Measurements from ENCODE around the gene TYW5.

Gene TYW5

GRCh38 chr2:199982126-199982843 is 27.0 kb upstream of the TYW5 start:
- Histone ChIP-seq H4K91ac (ENCODE audit: low read depth, low read length, poor library complexity) (no peak overlapping the region), H3K4ac (ENCODE audit: low read length) (no peak overlapping the region), H3K79me1 (ENCODE audit: low read depth, low read length) (no peaks in the 10 kb centered on the region), H3K14ac (ENCODE audit: low read length) (no peak overlapping the region), H2BK12ac (ENCODE audit: low read length) (no peak overlapping the region), H3K36me3 (replicated peaks in 1 of 2; ENCODE audit: control insufficient read depth in 2 of 2, insufficient read depth in 2 of 2, low read length in 2 of 2) (no peaks in the 10 kb centered on the region), H4K8ac (ENCODE audit: low read depth, low read length) (no peak overlapping the region), H2BK5ac (ENCODE audit: low read length) (no peak overlapping the region), H2BK15ac (ENCODE audit: low read length) (no peak overlapping the region), H3K4me2 (ENCODE audit: insufficient read depth, low read length, poor library complexity, severe bottlenecking) (no peak overlapping the region), H3K4me3 (ENCODE audit: low read length in 2 of 2) (no peak overlapping the region), H2AFZ (ENCODE audit: low read length) (peak overlapping the region; percentile 74), H3K4me1 (ENCODE audit: control insufficient read depth in 2 of 2, insufficient read depth in 1 of 2, low read depth in 1 of 2, low read length in 2 of 2) (peaks cover 5 to 12% of the 10 kb centered on the region in 2 donors), H3K9ac (ENCODE audit: low read depth, low read length, poor library complexity) (no peak overlapping the region), H3K27ac (replicated peaks; ENCODE audit: low read length) (no peak overlapping the region), H3K23ac (ENCODE audit: low read depth, low read length, poor library complexity) (no peak overlapping the region), H2AK5ac (ENCODE audit: low read depth, low read length) (no peak overlapping the region), H3K9me3 (replicated peaks in 1 of 2; ENCODE audit: control insufficient read depth in 2 of 2, insufficient read depth in 1 of 2, low read depth in 1 of 2, low read length in 2 of 2) (no peaks in the 10 kb centered on the region), H2BK120ac (ENCODE audit: low read depth, low read length) (no peak overlapping the region), H3K27me3 (ENCODE audit: control insufficient read depth in 3 of 3, insufficient read depth in 3 of 3, low read depth in 1 of 3, low read length in 3 of 3) (no peaks in the 10 kb centered on the region), H3K18ac (ENCODE audit: low read length) (no peak overlapping the region)
- no peak for DNase-seq (ENCODE audit: low spot score)
- WGBS, 2 donors (ENCODE audit: extremely low coverage in 2 of 2, insufficient read length in 2 of 2, insufficient replicate concordance in 1 of 2) = no CpG with 5 or more reads among the region's 5 CpGs

GRCh38 chr2:199979832-199980628 is 24.7 kb upstream of the TYW5 start:
- H2BK5ac ChIP-seq (ENCODE audit: low read length) = no peak overlapping the region
- H2AFZ ChIP-seq (ENCODE audit: low read length) = peak overlapping the region; percentile 48
- H2AK5ac ChIP-seq (ENCODE audit: low read depth, low read length) = no peak overlapping the region
- H2BK15ac ChIP-seq (ENCODE audit: low read length) = no peak overlapping the region
- H2BK120ac ChIP-seq (ENCODE audit: low read depth, low read length) = no peak overlapping the region
- peaks cover 5 to 10% of the 10 kb centered on the region in 2 donors for H3K4me1 ChIP-seq (ENCODE audit: control insufficient read depth in 2 of 2, insufficient read depth in 1 of 2, low read depth in 1 of 2, low read length in 2 of 2)
- H3K9ac ChIP-seq (ENCODE audit: low read depth, low read length, poor library complexity) = no peak overlapping the region
- peak overlapping the region; percentile 61 for H3K18ac ChIP-seq (ENCODE audit: low read length)
- H3K27me3 ChIP-seq (ENCODE audit: control insufficient read depth in 3 of 3, insufficient read depth in 3 of 3, low read depth in 1 of 3, low read length in 3 of 3) = no peaks in the 10 kb centered on the region
- H3K9me3 ChIP-seq (replicated peaks in 1 of 2; ENCODE audit: control insufficient read depth in 2 of 2, insufficient read depth in 1 of 2, low read depth in 1 of 2, low read length in 2 of 2) = no peaks in the 10 kb centered on the region
- no peak overlapping the region for H3K23ac ChIP-seq (ENCODE audit: low read depth, low read length, poor library complexity)
- H3K27ac ChIP-seq (replicated peaks; ENCODE audit: low read length) = no peak overlapping the region
- H4K8ac ChIP-seq (ENCODE audit: low read depth, low read length) = no peak overlapping the region
- no peak overlapping the region for H4K91ac ChIP-seq (ENCODE audit: low read depth, low read length, poor library complexity)
- H3K79me1 ChIP-seq (ENCODE audit: low read depth, low read length) = no peaks in the 10 kb centered on the region
- WGBS, 2 donors (ENCODE audit: extremely low coverage in 2 of 2, insufficient read length in 2 of 2, insufficient replicate concordance in 1 of 2) = no CpG with 5 or more reads among the region's 12 CpGs
- no peaks in the 10 kb centered on the region for H3K36me3 ChIP-seq (replicated peaks in 1 of 2; ENCODE audit: control insufficient read depth in 2 of 2, insufficient read depth in 2 of 2, low read length in 2 of 2)
- peak overlapping the region; percentile 44 for H3K4me2 ChIP-seq (ENCODE audit: insufficient read depth, low read length, poor library complexity, severe bottlenecking)
- DNase-seq (ENCODE audit: low spot score) = peak; percentile 85
- no peak overlapping the region for H2BK12ac ChIP-seq (ENCODE audit: low read length)
- no peak overlapping the region for H3K14ac ChIP-seq (ENCODE audit: low read length)
- H3K4me3 ChIP-seq (ENCODE audit: low read length in 2 of 2) = peak overlapping the region in 1 of 2 donors; percentile 7
- H3K4ac ChIP-seq (ENCODE audit: low read length) = no peak overlapping the region

- Histone ChIP-seq H3K4me1 (ENCODE audit: control insufficient read depth in 2 of 2, insufficient read depth in 1 of 2, low read depth in 1 of 2, low read length in 2 of 2) (peaks cover 5 to 10% of the 10 kb centered on the region in 2 donors), H2BK15ac (ENCODE audit: low read length) (no peak overlapping the region), H3K9ac (ENCODE audit: low read depth, low read length, poor library complexity) (no peak overlapping the region), H2AFZ (ENCODE audit: low read length) (peak overlapping the region; percentile 48), H2BK120ac (ENCODE audit: low read depth, low read length) (no peak overlapping the region), H4K8ac (ENCODE audit: low read depth, low read length) (no peak overlapping the region), H3K4me2 (ENCODE audit: insufficient read depth, low read length, poor library complexity, severe bottlenecking) (no peak overlapping the region), H3K27ac (replicated peaks; ENCODE audit: low read length) (no peak overlapping the region), H3K18ac (ENCODE audit: low read length) (no peak overlapping the region), H2BK5ac (ENCODE audit: low read length) (no peak overlapping the region), H3K4me3 (ENCODE audit: low read length in 2 of 2) (no peak overlapping the region), H3K36me3 (replicated peaks in 1 of 2; ENCODE audit: control insufficient read depth in 2 of 2, insufficient read depth in 2 of 2, low read length in 2 of 2) (peaks cover 0 to 3% of the 10 kb centered on the region in 2 donors), H3K4ac (ENCODE audit: low read length) (no peak overlapping the region), H2BK12ac (ENCODE audit: low read length) (no peak overlapping the region), H3K79me1 (ENCODE audit: low read depth, low read length) (no peaks in the 10 kb centered on the region), H3K23ac (ENCODE audit: low read depth, low read length, poor library complexity) (no peak overlapping the region), H2AK5ac (ENCODE audit: low read depth, low read length) (no peak overlapping the region), H3K27me3 (ENCODE audit: control insufficient read depth in 3 of 3, insufficient read depth in 3 of 3, low read depth in 1 of 3, low read length in 3 of 3) (no peaks in the 10 kb centered on the region), H4K91ac (ENCODE audit: low read depth, low read length, poor library complexity) (no peak overlapping the region), H3K9me3 (replicated peaks in 1 of 2; ENCODE audit: control insufficient read depth in 2 of 2, insufficient read depth in 1 of 2, low read depth in 1 of 2, low read length in 2 of 2) (no peaks in the 10 kb centered on the region), H3K14ac (ENCODE audit: low read length) (no peak overlapping the region)
- WGBS, 2 donors (ENCODE audit: extremely low coverage in 2 of 2, insufficient read length in 2 of 2, insufficient replicate concordance in 1 of 2) = no CpG with 5 or more reads among the region's 5 CpGs
- no peak for DNase-seq (ENCODE audit: low spot score)
Measured at GRCh38 chr2:199979398-199979797, 24.1 kb upstream of the TYW5 start.

- no peak overlapping the region for H3K14ac ChIP-seq (ENCODE audit: low read length)
- no peak overlapping the region for H3K4me2 ChIP-seq (ENCODE audit: insufficient read depth, low read length, poor library complexity, severe bottlenecking)
- H3K23ac ChIP-seq (ENCODE audit: low read depth, low read length, poor library complexity) = no peak overlapping the region
- H3K18ac ChIP-seq (ENCODE audit: low read length) = no peak overlapping the region
- no peak overlapping the region for H4K91ac ChIP-seq (ENCODE audit: low read depth, low read length, poor library complexity)
- H2AFZ ChIP-seq (ENCODE audit: low read length) = no peak overlapping the region
- no peak overlapping the region for H3K4me3 ChIP-seq (ENCODE audit: low read length in 2 of 2)
- no peak overlapping the region for H3K4ac ChIP-seq (ENCODE audit: low read length)
- no peak overlapping the region for H2BK15ac ChIP-seq (ENCODE audit: low read length)
- H2BK12ac ChIP-seq (ENCODE audit: low read length) = no peak overlapping the region
- H3K27ac ChIP-seq (replicated peaks; ENCODE audit: low read length) = no peak overlapping the region
- H2BK120ac ChIP-seq (ENCODE audit: low read depth, low read length) = no peak overlapping the region
- H4K8ac ChIP-seq (ENCODE audit: low read depth, low read length) = no peak overlapping the region
- no peaks in the 10 kb centered on the region for H3K79me1 ChIP-seq (ENCODE audit: low read depth, low read length)
- H2AK5ac ChIP-seq (ENCODE audit: low read depth, low read length) = no peak overlapping the region
- peaks cover 5 to 10% of the 10 kb centered on the region in 2 donors for H3K4me1 ChIP-seq (ENCODE audit: control insufficient read depth in 2 of 2, insufficient read depth in 1 of 2, low read depth in 1 of 2, low read length in 2 of 2)
- DNase-seq (ENCODE audit: low spot score) = no peak
- peaks cover 0 to 3% of the 10 kb centered on the region in 2 donors for H3K36me3 ChIP-seq (replicated peaks in 1 of 2; ENCODE audit: control insufficient read depth in 2 of 2, insufficient read depth in 2 of 2, low read length in 2 of 2)
- no peak overlapping the region for H3K9ac ChIP-seq (ENCODE audit: low read depth, low read length, poor library complexity)
- no peaks in the 10 kb centered on the region for H3K9me3 ChIP-seq (replicated peaks in 1 of 2; ENCODE audit: control insufficient read depth in 2 of 2, insufficient read depth in 1 of 2, low read depth in 1 of 2, low read length in 2 of 2)
- H3K27me3 ChIP-seq (ENCODE audit: control insufficient read depth in 3 of 3, insufficient read depth in 3 of 3, low read depth in 1 of 3, low read length in 3 of 3) = no peaks in the 10 kb centered on the region
- no peak overlapping the region for H2BK5ac ChIP-seq (ENCODE audit: low read length)
Measured at GRCh38 chr2:199977984-199978415, 22.7 kb upstream of the TYW5 start.

Data from neuronal stem cell (in vitro differentiated cells).